ENCODE results near the gene HOXB6. TPM values are rescaled to one million over a fixed set of nuclear protein-coding genes. Genes with fewer than 3 reads are reported as not detected.
A peak's percentile ranks its signal among the peaks of the same experiment; 100 is the strongest.

Gene HOXB6
- total RNA-seq, 2 experiments from 2014 or later, result 0.58 to 1.1 TPM

GRCh38 chr17:48590607-48591161 is 14.1 kb downstream of the HOXB6 start:
- CTCF ChIA-PET, result interaction anchor here (0.5 to 4.5 kb wide), 6 partner anchors 14 to 482 kb away, joined by 3 to 29 read pairs (median 4); no protein-coding TSS in a partner anchor
- ATAC-seq (no peak), DNase-seq (no peak)
- H3K4me3 Mint-ChIP-seq, result no peak overlapping the region
- H3K36me3 Mint-ChIP-seq, result no peaks in the 10 kb centered on the region
- no peak overlapping the region for H3K27ac Mint-ChIP-seq
- peaks cover 85% of the 10 kb centered on the region for H3K27me3 Mint-ChIP-seq
- peaks cover 36% of the 10 kb centered on the region for H3K4me1 Mint-ChIP-seq
- H3K9me3 Mint-ChIP-seq (ENCODE audit: low read depth), result no peaks in the 10 kb centered on the region

GRCh38 chr17:48589831-48590606 is 14.8 kb downstream of the HOXB6 start, which contains the start of gene HOXB3:
Gene HOXB3 (minus strand): TSS chr17:48590241. CDS start chr17:48552474, 37,767 bp downstream.
- CTCF ChIA-PET, result interaction anchor here (0.5 to 4.0 kb wide), 6 partner anchors 14 to 510 kb away, joined by 3 to 29 read pairs (median 4); no protein-coding TSS in a partner anchor
- no peak within 1 kb of the TSS for H3K4me3 Mint-ChIP-seq
- H3K27me3 Mint-ChIP-seq, result peaks cover 79% of the 10 kb centered on the region
- H3K9me3 Mint-ChIP-seq (ENCODE audit: low read depth), result no peaks in the 10 kb centered on the region
- H3K4me1 Mint-ChIP-seq, result peaks cover 39% of the 10 kb centered on the region
- ATAC-seq, result no peak
- no peak within 1 kb of the TSS for H3K27ac Mint-ChIP-seq
- H3K36me3 Mint-ChIP-seq, result no peaks in the 10 kb centered on the region
- DNase-seq, result no peak

GRCh38 chr17:48589060-48589830 is 15.5 kb downstream of the HOXB6 start:
- Mint-ChIP-seq H3K27me3 (peaks cover 79% of the 10 kb centered on the region), H3K4me1 (peaks cover 42% of the 10 kb centered on the region), H3K9me3 (ENCODE audit: low read depth) (no peaks in the 10 kb centered on the region), H3K36me3 (no peaks in the 10 kb centered on the region), H3K27ac (no peak overlapping the region), H3K4me3 (no peak overlapping the region)
- CTCF ChIA-PET, result interaction anchor here (1.2 to 4.0 kb wide), 5 partner anchors 89 to 564 kb away, joined by 3 to 29 read pairs (median 4); no protein-coding TSS in a partner anchor
- ATAC-seq (no peak), DNase-seq (no peak)

DNA sequence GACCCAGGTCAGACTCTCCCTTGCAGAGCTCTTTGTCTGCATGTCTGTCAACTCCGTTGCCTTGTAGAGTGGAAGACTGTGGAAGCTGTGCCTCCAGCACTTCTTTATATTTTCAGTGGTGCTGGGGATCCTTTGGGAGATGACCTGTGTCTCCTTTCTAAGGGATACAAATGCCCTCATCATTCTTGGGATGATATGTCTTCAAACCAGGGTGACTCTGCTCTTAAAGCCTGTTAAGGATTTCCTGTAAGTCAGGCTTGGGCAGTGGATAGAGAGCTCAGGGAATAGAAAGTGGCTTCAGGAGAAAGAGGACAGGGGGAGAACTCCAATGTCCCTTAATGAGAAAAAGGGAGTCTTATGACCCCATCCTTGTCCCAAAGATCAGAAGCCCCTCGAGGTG is 16.3 kb downstream of the HOXB6 start:
- ATAC-seq (no peak), DNase-seq (no peak)
- no peak overlapping the region for H3K4me3 Mint-ChIP-seq
- H3K27me3 Mint-ChIP-seq, result peaks cover 79% of the 10 kb centered on the region
- peaks cover 39% of the 10 kb centered on the region for H3K4me1 Mint-ChIP-seq
- no peak overlapping the region for H3K27ac Mint-ChIP-seq
- CTCF ChIA-PET, result interaction anchor here (0.6 to 4.0 kb wide), 10 partner anchors 8 to 563 kb away, joined by 3 to 29 read pairs (median 4); partner anchors contain the start of gene HOXB6
- H3K36me3 Mint-ChIP-seq, result no peaks in the 10 kb centered on the region
- no peaks in the 10 kb centered on the region for H3K9me3 Mint-ChIP-seq (ENCODE audit: low read depth)

DNA sequence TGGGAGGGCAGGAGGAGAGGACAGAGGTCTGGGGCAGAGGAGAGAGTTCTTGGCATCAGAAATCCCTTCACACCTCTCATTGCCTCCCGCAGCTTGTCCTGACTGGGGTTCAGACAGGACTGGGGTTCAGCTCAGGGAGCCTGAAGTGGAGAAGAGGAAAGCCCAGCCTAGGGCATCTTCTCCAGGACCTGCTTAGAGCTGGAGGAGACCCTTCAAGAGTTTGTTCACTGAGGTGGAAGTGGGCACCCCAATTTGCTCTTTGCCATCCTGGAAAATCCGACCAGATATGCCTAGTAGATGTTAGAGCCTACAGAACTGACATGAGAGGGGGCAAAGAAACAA is 16.7 kb downstream of the HOXB6 start:
- Mint-ChIP-seq H3K36me3 (no peaks in the 10 kb centered on the region), H3K4me1 (peaks cover 36% of the 10 kb centered on the region), H3K9me3 (ENCODE audit: low read depth) (no peaks in the 10 kb centered on the region), H3K27ac (no peak overlapping the region), H3K4me3 (no peak overlapping the region), H3K27me3 (peaks cover 78% of the 10 kb centered on the region)
- DNase-seq (no peak), ATAC-seq (no peak)
- CTCF ChIA-PET, result interaction anchor here (0.6 to 4.0 kb wide), 11 partner anchors 8 to 563 kb away, joined by 3 to 29 read pairs (median 4); partner anchors contain the start of gene HOXB6

DNA sequence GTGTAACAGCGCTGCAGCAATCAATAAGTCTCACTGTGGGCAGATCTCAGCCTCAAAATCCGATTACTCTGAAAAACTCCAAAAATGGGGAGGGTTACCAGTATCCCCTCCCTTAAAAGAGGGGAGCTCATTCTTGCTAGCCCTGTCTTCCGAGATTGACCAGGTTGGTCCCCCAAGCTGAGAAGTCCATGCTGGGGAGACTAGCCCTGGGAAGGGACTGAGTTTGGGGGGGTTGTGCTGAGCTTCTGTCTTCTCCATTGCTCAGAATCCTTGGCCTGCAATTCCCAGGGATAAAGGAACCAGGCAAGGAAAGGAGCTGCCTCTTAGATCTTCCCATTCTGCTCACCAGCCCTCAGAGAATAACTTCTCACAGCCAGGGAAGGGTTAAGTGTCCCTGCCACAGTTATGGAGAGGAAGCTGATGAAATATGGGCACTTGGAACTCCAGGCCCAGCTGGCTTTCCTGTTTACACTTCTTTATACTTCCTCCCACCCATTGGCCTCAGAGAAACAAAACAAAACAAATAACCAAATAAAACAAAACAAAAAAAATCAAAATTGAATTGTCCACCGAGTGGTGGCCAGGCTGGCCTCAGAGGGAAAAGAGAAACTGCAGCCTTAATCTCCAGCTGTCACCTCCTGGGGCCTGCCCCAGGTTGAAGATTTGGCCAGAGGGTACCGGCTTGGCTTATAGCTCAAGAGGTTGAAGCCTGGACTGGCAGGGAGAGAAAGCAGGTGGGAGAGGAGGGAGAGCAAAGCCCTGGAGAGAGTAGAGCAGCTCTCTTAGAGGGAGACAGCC is 17.3 kb downstream of the HOXB6 start:
- peaks cover 78% of the 10 kb centered on the region for H3K27me3 Mint-ChIP-seq
- peak overlapping the region; percentile 4 for H3K27ac Mint-ChIP-seq
- DNase-seq (no peak), ATAC-seq (no peak)
- CTCF ChIA-PET, result interaction anchor here (0.9 to 4.0 kb wide), 13 partner anchors 9 to 575 kb away, joined by 3 to 29 read pairs (median 4); partner anchors contain the start of gene HOXB6
- H3K4me3 Mint-ChIP-seq, result no peak overlapping the region
- H3K36me3 Mint-ChIP-seq, result no peaks in the 10 kb centered on the region
- peaks cover 39% of the 10 kb centered on the region for H3K4me1 Mint-ChIP-seq
- H3K9me3 Mint-ChIP-seq (ENCODE audit: low read depth), result no peaks in the 10 kb centered on the region

- peak overlapping the region; percentile 80 for H3K4me3 Mint-ChIP-seq
- peaks cover 42% of the 10 kb centered on the region for H3K4me1 Mint-ChIP-seq
- CTCF ChIA-PET, result interaction anchor here (0.9 to 4.0 kb wide), 6 partner anchors 13 to 575 kb away, joined by 3 to 29 read pairs (median 4); no protein-coding TSS in a partner anchor
- no peaks in the 10 kb centered on the region for H3K9me3 Mint-ChIP-seq (ENCODE audit: low read depth)
- DNase-seq, result peak; percentile 56
- peaks cover 74% of the 10 kb centered on the region for H3K27me3 Mint-ChIP-seq
- no peaks in the 10 kb centered on the region for H3K36me3 Mint-ChIP-seq
- ATAC-seq, result no peak
- H3K27ac Mint-ChIP-seq, result peak overlapping the region; percentile 82
Measured at GRCh38 chr17:48586355-48587258, 18.2 kb downstream of the HOXB6 start.

DNA sequence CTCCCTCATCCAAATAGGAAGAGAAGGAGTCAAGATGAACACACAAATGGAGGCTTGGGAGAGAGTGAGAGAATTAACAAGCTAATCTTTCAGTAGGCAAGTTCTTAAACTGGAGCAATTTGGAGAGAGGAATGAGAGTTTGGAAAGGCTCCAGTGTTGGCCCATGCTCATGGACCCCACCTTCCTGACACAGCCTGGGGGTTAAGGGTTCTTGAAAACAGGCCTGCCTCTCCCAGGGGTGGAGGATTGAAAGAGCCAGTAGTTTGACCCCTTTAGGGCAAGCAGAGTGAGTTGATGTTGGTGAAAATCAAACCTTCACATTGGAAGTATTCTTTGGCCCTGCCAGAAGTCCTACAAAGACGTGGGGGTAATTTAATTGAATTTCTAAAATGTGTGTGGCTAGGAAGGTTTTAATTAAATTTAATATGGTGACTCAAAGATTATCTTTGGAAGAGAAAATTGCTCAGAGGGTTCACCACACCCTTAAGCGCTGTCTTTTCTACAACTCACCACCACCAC is 20.5 kb downstream of the HOXB6 start:
- H3K27ac Mint-ChIP-seq, result no peak overlapping the region
- H3K27me3 Mint-ChIP-seq, result peaks cover 76% of the 10 kb centered on the region
- CTCF ChIA-PET, result interaction anchor here (1.2 to 1.8 kb wide), 3 partner anchors 9 to 83 kb away, joined by 3 to 12 read pairs (median 5); partner anchors contain the start of gene HOXB5
- DNase-seq (no peak), ATAC-seq (no peak)
- H3K4me1 Mint-ChIP-seq, result peaks cover 50% of the 10 kb centered on the region
- H3K36me3 Mint-ChIP-seq, result peaks cover 4% of the 10 kb centered on the region
- H3K4me3 Mint-ChIP-seq, result peak overlapping the region; percentile 80
- no peaks in the 10 kb centered on the region for H3K9me3 Mint-ChIP-seq (ENCODE audit: low read depth)

- CTCF ChIA-PET, result interaction anchor here (1.2 to 1.8 kb wide), 4 partner anchors 9 to 321 kb away, joined by 3 to 12 read pairs (median 4); partner anchors contain the start of gene HOXB5
- no peaks in the 10 kb centered on the region for H3K9me3 Mint-ChIP-seq (ENCODE audit: low read depth)
Measured at GRCh38 chr17:48583708-48584222, 21.0 kb downstream of the HOXB6 start.

GRCh38 chr17:48582750-48583069 is 22.1 kb downstream of the HOXB6 start:
- CTCF ChIA-PET, result interaction anchor here (1.0 to 1.8 kb wide), 6 partner anchors 10 to 320 kb away, joined by 3 to 12 read pairs (median 4); partner anchors contain the start of gene HOXB5
- peak overlapping the region; percentile 66 for H3K4me3 Mint-ChIP-seq
- peaks cover 65% of the 10 kb centered on the region for H3K27me3 Mint-ChIP-seq
- H3K4me1 Mint-ChIP-seq, result peaks cover 57% of the 10 kb centered on the region
- ATAC-seq, result no peak
- H3K9me3 Mint-ChIP-seq (ENCODE audit: low read depth), result no peaks in the 10 kb centered on the region
- no peak overlapping the region for H3K27ac Mint-ChIP-seq
- H3K36me3 Mint-ChIP-seq, result peaks cover 4% of the 10 kb centered on the region
- DNase-seq, result no peak

More at GRCh38 chr17:48583708-48584222, 21.0 kb downstream of the HOXB6 start:
- peaks cover 56% of the 10 kb centered on the region for H3K4me1 Mint-ChIP-seq
- DNase-seq (no peak), ATAC-seq (no peak)
- peaks cover 4% of the 10 kb centered on the region for H3K36me3 Mint-ChIP-seq
- no peak overlapping the region for H3K27ac Mint-ChIP-seq
- H3K4me3 Mint-ChIP-seq, result peak overlapping the region; percentile 24
- H3K27me3 Mint-ChIP-seq, result peaks cover 76% of the 10 kb centered on the region

DNA sequence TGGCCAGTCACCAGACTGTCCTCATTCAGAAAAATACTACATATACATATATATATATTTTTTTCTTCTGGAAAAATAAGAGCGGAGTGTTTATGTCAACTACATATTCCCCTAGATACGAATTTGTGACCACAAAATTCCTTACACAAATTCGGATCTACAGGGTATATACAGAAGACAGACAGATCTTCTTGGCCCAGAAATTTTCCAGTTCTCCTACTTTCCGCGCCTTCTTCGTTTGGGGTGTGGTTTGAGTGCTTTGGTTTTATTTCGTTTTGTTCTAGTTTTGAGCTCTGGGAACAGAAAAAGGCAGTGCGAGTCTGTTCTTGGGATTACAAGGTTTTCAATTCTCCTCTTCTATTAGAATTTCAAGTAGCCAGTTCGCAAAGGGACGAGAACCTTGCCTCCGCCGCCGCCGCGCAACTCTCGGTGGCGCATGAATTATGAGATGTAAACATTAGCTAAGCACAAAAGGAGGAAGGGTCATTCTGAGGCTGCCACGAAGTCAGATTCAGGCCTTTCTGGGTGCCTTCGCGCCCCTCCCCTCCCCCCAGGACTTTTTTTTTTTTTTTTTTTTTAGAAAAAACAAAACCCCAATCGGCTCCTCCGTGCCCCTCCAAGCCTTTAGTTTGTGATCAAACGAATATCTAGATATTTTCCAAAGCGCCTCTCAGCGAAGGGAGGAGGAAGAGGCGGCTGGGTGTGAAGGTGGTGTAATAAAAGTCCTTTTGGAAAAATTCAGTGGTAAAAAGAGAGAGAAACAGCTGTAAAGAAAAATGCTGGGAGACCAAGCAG is 24.8 kb downstream of the HOXB6 start:
- Mint-ChIP-seq H3K36me3 (peaks cover 9% of the 10 kb centered on the region), H3K4me1 (peaks cover 54% of the 10 kb centered on the region), H3K27ac (peak overlapping the region; percentile 57), H3K27me3 (peaks cover 48% of the 10 kb centered on the region), H3K9me3 (ENCODE audit: low read depth) (no peaks in the 10 kb centered on the region), H3K4me3 (peak overlapping the region; percentile 93)
- DNase-seq (no peak), ATAC-seq (no peak)
- CTCF ChIA-PET, result interaction anchor here (0.6 to 0.7 kb wide), 2 partner anchors 33 to 461 kb away, joined by 3 read pairs; no protein-coding TSS in a partner anchor

All from activated CD8-positive, alpha-beta memory T cell treated with anti-CD3 and anti-CD28 coated beads, Interleukin-2, amount 10 ng/mL, durations not matched to agents 7 days and 5 days (primary cell).